HG02642 (cell line): ENCODE results near the gene DIRAS3.
"Not testable (repeated sequence)": the region's sequence is repeated elsewhere in the genome, so short reads cannot be mapped to it uniquely, and the experiment has no call there.

Experiments
- ATAC-seq: cut with Tn5 transposase; IDR thresholded peaks from one replicate; pipeline ENCODE4 v1.9.1; 2021; ENCODE audit warnings: mild to moderate bottlenecking; ENCODE audit not compliant: unreplicated experiment, poor library complexity

DIRAS3 gene, protein sequence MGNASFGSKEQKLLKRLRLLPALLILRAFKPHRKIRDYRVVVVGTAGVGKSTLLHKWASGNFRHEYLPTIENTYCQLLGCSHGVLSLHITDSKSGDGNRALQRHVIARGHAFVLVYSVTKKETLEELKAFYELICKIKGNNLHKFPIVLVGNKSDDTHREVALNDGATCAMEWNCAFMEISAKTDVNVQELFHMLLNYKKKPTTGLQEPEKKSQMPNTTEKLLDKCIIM

DNA sequence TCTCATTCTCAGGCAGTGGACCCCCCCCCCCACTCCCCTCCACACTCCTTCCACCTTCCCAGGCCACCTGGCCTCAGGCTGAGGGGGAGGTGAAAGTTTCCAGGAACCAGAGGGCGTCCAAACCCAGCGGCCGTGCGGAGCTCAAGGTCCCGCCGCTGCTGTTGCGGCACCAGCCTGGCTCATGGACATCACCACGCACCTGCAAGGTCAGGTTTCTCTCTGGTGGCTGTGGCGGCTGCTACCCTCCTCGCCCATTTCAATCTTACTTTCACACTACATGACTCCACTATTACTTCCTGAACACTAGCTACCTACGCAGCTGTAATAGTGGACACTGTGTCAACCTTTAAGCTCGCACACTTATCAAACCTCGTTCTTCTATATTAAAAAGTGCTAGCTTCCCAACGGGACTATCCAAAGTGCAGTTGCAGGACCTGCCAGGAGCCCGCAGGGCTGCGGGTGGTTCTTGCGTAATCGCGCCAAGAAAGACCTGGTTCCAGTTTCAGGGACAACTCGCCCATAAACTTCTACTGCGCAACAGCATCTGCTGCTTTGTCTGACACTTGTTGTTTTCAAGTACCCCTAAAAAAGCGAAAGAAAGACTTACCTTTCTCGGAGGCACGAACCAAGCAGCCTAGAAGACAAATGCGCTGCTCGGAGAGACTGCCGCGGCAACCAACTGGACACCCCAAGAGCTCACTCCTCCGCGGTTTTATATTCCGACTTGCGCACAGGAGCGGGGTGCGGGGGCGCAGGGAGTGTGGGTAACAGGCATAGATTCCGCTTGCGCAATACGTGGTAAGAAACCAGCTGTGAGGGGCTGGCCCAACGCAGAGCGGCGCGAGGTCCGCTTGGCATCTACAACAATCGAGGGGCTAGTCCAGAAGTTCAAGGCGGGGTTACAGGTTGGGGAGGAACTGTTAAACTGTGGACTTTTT lies at the start of gene DIRAS3:
Gene DIRAS3 (minus strand): TSS at position 687 of the 938 bp plus-strand sequence. CDS start 3,330 bp downstream, outside the sequence.
- ATAC-seq, result no peak

DNA sequence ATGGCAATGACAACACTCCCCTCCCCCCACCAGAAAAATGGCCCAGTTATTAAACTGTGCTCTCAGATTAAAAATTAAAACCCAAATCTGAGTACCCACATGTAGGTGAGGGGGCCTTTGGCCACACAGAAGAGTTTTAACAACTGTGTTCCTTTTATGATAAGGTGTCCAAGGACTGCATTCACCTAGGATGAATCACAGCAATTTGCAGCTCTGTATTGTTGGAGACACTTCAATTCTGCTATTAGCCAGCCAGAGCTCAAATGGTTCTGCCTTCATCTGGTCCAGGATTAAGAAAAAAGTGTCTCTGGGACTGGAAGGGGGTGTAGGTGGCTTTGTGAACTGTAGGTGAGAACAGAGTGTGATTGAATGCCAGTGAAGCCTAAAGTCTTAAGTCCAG lies 43.3 kb upstream of the DIRAS3 start:
- no peak for ATAC-seq

- ATAC-seq, result no peak
Measured at GRCh38 chr1:68087184-68087583, 36.8 kb upstream of the DIRAS3 start.

DNA sequence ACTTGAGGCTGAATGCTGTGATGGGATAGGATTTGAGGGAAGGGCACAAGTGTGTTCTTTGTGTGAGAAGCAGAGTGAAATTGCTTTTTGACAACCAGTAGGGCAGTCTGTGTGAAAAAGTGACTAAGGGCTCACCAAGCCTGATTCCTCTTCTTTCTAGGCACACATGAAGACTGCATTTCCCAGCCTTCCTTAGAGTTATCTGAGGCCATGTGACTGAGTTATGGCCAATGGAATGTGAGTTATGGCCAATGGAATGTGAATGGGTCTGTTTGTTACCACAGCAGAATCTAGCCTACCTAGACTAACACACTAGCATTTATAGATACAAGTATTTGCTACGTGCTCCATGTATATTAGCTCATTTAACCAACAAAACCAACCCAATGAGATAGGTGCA lies 35.3 kb upstream of the DIRAS3 start:
- ATAC-seq, result no peak

GRCh38 chr1:68083686-68084085 lies 33.3 kb upstream of the DIRAS3 start:
- ATAC-seq, result no peak

- no peak for ATAC-seq
Measured at GRCh38 chr1:68081775-68082283, 31.4 kb upstream of the DIRAS3 start.

DNA sequence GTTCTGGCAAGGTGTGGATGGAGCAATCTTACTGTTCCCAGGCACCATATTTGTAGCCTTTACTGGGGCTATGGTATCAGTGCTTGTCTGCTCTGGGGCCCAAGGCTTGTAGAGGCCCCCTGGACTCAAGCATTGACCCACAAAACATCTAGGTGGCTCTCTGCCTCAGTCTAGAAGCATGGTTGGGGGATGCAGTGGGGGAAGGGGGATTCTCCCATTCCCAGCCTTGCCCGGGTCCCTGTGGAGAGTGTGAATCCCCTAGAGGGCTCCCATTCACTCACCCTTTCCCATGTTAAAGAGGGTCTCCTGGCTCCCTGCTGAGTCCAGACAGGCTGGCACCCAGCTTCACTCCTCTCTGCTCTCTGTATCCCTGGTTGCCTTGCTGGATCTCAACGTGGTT lies 28.2 kb upstream of the DIRAS3 start:
- ATAC-seq, result no peak

DNA sequence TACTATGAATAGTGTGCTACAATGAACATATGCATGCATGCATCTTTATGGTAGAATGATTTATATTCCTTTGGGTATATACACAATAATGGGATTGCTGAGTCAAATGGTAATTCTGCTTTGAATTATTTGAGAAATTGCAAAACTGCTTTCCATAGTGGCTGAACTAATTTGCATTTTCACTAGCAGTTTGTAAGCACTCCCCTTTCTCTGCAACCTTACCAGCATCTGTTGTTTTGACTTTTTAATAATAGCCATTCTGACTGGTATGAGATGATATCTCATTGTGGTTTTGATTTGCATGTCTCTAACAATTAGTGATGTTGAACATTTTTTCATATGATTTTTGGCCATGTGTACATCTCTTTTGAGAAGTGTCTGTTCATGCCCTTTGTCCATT lies 24.0 kb upstream of the DIRAS3 start:
- ATAC-seq, result no peak

DNA sequence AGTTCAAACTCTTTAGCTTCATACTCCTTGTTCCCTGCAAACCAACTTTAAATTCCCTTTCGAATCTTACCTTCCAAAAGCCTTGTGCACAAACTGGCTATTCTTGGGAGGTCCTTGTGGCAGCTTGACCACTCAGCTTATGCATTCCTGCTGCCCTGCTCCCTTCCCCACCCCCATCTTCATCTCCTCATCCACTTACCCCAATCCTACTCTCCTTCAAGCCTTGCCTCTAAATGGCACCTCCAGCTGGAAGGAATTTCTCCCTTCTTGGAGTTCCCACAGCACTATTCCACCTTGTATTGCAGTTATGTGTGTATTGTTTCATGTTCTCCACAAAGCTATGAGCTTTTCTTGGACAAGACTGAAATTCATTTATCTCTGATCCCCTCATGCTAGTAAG lies 15.3 kb upstream of the DIRAS3 start:
- no peak for ATAC-seq

DNA sequence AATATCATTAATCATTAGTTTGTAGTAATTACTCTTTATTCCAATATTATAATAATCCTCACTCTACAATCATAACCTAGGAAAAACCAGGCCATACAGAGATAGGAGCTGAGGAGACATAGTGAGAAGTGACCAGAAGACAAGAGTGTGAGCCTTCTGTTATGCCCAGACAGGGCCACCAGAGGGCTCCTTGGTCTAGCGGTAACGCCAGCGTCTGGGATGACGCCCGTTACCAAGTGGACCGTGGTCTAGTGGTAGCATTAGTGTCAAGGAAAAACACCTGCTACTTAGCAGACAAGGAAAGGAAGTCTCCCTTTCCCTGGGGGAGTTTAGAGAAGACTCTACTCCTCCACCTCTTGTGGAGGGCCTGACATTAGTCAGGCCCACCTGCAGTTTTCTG lies 7.6 kb upstream of the DIRAS3 start:
- ATAC-seq, result not testable (repeated sequence)

- no peak for ATAC-seq
Measured at GRCh38 chr1:68057564-68057963, 7.1 kb upstream of the DIRAS3 start.

GRCh38 chr1:68057050-68057449 lies 6.6 kb upstream of the DIRAS3 start:
- ATAC-seq, result no peak

DNA sequence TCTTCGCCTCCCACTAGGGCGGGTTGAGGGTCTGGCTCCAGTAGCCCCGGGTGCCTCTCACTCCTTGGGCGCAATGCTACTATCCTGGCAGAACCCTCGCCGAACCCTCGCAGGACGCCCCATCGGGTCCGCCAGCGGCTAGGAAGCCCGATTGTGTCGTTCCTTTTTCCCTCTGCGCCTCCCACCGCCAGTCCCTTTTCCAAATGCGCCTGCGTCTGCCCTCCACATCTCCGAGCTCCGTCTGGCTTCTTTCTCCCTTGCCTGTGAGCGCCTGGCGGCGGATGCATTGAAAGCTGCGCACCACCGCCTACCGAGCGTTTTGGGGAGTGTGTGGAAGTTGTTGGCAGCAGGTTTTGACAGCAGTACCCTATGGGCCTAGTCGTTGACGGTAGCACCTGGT lies 1.0 kb upstream of the DIRAS3 start:
- no peak for ATAC-seq

DNA sequence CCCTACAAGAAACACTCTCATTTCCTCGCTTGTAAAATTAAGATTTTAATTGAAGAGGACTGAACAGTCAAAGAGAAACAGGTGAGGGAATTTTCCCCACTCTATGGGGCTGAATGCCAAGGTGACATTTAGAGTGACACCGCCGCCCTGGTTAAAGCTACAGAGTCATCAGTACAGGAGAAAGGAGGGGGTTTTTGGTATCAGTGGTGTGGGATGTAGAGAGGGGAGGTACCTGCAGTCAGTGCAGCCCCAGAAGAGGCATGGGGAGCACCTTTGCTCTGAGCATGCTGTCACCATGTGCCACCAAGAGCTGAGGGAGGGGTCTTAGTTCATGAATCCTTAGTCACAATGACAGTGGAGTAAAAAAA lies 2.8 kb downstream of the DIRAS3 start:
- ATAC-seq, result no peak

DNA sequence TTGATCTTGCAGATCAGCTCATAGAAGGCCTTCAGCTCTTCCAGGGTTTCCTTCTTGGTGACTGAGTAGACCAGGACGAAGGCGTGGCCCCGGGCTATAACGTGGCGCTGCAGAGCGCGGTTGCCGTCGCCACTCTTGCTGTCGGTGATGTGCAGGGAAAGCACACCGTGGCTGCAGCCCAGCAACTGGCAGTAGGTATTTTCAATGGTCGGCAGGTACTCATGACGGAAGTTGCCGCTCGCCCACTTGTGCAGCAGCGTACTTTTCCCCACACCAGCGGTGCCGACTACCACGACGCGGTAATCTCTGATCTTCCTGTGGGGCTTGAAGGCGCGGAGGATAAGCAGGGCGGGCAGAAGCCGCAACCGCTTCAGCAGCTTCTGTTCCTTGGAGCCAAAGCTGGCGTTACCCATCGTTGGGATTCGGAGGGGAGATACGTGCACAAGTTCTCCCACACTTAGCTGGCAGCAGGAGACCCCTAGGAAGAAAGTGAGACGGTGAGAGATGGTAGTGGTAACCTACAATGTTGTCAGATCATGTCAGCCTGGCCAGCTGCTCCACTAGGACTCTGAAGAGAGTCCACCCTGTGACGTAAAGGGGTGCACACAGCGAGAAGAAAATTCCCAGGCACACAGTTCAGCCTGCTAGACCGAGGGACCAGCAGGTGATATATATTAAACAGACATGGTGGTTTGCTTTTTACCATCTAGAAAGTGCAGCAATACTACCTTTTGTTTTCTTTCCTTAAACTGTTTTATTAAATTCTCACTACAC lies 3.4 kb downstream of the DIRAS3 start:
- ATAC-seq, result no peak

- ATAC-seq, result no peak
Measured at GRCh38 chr1:68046423-68046822, 4.0 kb downstream of the DIRAS3 start.

DNA sequence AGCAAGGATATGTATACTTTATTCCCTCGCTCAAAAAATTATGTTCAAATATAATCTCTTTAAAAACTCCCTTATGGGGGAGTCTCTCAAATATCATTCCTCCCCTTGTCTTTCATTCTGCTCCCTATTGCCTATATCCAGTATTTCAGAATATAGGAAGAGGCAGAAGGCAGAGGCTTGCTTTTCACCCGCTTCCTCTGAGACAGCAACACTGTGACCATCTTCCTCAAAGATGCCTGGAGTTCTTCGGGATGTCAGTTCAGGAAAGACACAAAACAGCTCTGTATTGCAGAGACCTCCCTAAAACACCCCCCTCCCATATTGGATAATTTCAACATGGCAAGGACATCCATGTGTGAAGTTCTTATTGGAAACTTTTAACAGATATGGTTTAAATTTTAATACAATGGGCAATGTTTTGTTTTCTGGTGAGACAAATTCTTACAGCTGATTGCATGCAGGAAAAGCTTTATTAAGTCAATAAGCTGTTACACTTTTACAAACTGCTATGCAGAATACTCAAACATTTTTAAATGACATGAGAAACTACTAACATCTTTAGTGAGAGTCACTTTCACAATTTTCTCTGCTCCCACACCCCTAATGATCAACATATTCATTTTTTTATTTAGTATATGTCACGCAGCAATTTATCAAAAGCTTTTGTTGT lies 4.8 kb downstream of the DIRAS3 start:
- ATAC-seq, result no peak

GRCh38 chr1:68043443-68044090 lies 6.9 kb downstream of the DIRAS3 start:
- ATAC-seq, result no peak

GRCh38 chr1:68036946-68037345 lies 13.5 kb downstream of the DIRAS3 start:
- no peak for ATAC-seq

- no peak for ATAC-seq
Measured at GRCh38 chr1:68029444-68029843, 21.0 kb downstream of the DIRAS3 start.
